ENCODE results near the gene PMPCA.

The PMPCA gene

DNA sequence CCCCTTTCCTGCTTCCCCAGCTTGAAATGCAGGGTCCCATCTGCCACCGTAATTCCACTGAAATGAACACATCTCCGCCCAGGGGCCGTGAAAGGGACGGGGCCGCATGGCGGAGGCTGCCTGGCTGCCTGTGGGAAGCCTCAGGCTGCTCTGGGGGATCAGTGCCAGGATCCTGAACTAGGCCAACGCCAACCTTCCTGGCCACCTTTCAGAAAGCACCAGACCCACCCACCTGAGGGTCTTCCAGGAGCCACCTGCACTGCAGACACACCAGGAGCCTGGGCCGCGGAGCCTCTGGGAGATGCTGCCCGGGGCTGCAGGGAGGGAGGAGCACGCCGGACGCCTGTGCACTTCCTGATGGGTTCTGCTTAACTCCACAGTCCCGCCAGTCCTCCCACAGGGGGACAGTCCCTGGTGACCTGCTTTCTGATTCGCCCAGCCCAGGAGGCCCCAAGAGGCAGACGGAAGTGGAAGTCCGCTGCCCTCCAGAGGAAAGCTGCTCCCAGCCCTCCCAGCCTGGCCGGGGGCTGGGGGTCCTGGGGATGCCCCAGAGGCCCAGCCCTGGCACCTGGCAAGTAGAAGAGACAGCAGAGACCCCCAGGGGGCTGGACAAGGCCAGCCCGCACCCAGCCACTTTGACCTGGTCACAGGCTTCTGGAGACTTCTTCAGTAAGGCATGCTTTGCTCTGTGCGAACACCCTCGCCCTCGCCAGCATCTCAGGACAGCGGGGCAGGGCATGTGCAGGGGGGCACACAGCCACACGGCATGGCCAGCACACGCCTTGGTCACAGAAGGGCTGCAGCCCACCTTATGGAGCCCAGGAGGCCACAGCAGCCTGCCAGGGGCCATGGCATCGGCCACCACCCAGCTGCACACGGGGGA, 36.9 kb upstream of the PMPCA start, which contains the start of gene CARD9:
Gene CARD9, minus strand, starts transcription at position 370 of the 883 bp plus-strand sequence. CDS start 1,591 bp downstream, outside the sequence.
- DNase-seq, result no peak

DNA sequence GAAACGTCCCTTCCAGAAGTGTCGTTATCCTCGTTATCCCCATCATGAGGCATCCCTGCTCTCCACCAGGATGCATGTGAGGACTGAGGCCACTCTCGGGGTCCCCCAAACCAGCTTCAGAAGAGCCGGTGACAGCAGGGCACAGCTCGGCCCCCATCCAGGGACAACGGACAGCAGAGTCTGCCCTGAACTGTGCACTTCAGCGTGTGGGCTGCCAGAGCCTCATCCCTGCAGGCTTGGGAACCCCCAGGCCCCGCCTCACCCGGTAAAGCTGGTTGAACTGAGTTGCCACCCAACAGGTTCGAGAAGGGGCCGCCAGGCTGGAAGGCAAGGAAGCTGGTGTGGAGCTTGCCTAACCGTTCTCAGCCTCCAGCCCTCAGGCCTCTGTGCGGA, 36.3 kb upstream of the PMPCA start:
- no peak for DNase-seq

DNA sequence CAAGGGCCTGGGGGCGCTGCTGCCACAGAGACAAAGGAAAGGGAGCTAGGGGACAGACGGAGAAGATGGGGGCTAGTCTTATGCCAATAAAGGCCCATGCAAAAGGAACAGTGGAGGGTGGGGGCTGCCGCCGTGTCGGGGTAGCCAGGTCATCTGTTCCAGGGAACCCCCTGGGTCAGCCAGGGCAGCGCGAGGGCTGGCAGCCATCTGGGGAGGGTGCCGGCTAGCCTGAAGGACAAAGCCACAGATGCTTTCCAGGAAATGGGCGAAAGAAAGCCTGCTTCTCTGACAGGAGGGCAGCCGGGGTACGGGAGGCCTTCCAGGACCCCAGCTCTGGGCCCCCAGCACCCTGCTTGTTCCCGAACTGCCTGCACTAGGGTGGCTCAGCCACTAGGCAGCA, 35.4 kb upstream of the PMPCA start:
- DNase-seq, result no peak

GRCh38 chr9:136376457-136376856, 34.0 kb upstream of the PMPCA start:
- DNase-seq, result no peak

DNA sequence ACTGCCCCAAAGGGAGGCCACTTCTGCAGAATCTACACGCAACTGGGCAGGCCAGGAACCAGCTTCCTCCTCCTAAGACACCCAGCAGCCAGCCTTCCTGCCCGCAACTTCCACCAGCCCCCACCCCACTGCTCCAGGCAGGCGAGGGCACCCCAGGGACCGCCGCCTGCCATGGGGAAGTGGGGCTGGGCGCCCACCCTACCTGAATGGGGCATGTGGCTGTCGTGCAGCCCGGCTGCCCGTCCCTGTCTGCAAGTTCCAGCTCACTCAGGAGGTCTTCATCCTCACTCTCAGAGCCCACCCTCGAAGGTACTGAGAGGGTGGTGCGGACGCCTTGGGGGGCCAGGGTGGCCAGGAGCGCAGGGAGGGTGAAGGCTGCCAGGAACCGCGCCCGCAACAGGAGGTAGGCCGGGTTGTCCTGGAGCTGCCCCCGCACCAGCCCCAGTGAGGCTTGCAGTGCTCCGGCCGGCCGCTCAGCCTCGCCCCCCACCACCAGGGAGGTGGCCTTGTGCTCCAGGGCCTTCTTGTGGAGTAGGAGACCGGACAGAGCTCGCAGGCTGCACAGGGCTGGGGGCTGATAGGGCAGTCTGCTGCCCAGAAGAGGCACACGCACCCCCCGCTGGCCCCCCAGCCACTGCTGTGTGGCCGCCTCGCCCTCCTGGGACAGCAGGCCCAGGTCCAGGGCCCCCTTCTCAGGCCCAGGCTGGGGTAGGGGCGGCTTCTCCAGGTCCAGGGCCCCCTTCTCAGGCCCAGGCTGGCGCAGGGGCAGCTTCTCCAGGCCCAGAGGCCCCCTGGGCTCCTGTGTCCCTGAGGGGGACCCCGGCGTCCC, 32.9 kb upstream of the PMPCA start:
- DNase-seq, result no peak

DNA sequence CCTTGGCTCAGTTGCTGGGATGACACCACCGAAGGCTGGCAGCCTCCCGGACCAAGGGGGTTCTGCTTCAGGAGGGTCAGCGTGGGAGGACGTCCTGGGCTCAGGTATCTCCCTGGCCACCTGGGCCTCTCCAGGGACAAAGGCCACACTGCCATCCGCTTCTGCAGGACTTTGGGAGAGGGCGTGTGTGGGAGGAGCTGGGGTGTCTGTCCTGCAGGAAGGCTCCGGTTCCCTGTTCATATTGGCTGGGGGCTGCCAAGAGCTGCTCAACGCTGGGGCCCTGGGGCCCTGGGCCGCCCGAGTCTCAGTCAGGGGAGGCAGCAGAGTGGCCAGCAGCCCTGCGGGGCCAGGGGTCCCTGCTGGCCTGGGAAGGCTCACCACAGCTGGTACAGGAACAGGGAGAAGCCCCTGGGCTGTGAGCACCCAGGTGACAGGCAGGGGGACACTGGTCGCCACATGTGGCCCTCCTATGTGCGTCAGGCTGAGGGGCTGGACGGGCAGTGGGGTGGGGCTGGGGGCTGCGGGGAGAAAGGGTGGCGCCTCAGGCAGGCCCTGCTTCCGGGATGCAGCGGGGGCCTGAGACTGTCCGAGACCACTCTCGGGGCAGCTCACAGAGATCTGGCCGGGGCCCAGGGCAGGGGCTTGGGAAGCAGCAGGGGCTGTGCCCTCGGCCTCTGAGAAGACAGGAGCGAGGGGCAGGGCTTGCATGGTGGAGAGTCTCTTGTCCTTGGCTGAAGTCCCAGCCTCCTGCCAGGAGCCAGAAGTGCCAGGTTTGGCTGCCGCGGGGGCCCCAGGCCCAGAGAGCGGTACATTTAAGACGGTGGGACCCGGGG, 32.1 kb upstream of the PMPCA start:
- no peak for DNase-seq

DNA sequence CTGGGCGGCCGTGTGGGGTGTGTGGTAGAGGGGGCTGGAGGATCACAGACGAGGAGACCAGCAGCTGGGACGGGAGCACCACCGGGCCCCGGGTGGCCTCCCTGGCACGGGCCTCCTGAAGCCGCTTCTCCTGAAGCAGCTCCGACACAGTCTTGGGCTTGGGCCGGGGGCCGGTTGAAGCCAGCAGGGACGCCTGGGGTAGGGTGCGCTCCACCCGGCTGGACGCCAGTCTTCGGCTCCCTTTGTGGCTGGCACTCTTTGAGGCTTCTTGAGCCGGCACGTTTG, 31.5 kb upstream of the PMPCA start:
- DNase-seq, result no peak

DNA sequence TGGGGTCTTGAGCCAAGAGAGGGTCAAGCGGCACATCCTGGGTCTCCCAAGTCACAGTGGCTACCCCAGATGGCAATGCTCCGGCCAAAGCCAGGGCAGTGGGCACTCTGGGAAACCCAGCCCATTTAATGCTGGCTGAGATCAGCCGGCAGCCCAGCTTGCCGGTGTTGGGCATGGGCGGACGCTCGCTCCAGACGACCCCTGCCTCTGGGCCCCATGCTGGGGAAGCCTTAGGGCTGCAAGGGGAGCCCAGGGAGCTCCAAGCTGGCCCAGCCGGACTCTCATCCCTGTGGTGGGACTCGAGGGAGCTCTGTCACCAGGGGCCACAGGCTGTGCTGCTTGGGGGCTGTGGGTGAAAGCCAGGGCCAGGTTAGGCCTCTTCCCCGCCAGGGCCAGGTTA, 31.1 kb upstream of the PMPCA start:
- DNase-seq, result no peak

GRCh38 chr9:136379891-136380290, 30.6 kb upstream of the PMPCA start:
- no peak for DNase-seq

DNA sequence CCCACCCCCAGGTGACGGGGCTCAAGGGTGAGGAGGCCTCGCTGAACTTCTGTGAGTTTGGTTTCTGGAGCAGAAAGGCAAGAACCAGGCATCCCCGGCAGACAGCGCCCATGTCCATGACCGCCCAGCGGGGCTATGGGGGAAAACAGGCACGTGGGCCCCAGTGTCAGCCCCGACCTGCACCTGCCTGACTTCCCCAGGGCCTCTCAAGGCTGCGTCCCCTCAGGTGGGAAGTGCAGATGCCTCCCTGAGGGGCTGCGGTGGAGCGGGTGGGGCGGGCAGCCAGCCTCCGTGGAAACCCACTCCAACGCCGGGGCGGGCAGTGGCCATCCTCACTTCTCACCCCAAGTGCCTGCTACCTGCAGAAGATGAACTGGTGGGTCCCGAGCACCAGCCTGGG, 30.1 kb upstream of the PMPCA start:
- no peak for DNase-seq

- no peak for DNase-seq
These were observed 29.1 kb upstream of the PMPCA start for GRCh38 chr9:136381311-136381710.

DNA sequence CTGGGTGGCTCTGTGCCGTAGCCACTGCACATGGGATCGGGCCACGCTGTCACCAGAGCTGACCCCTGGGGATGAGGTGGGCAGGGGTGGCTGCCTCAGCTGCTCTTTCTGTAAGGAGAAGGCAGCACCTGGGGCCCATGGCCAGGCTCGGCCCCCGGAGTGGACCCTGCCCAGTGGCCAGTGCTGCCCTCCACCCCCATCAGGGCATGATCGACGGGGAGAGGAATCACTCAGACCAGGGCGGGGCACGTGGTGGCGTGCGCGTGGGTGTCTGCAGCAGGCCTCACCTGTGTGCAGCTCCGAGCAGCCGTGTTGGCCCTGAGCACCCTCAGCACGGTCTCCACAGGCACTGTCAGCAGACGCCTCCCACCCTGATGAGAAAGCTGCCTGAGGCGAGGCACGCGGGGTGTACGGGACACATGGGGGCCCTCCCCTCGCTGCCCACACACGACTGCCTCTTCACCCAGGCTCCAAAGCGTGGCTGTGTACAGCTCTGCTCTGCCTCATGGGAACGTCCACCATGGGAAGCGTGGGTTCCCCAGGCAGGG, 28.4 kb upstream of the PMPCA start:
- DNase-seq, result no peak

- DNase-seq, result no peak
These were observed 27.0 kb upstream of the PMPCA start for GRCh38 chr9:136383436-136383835.

DNA sequence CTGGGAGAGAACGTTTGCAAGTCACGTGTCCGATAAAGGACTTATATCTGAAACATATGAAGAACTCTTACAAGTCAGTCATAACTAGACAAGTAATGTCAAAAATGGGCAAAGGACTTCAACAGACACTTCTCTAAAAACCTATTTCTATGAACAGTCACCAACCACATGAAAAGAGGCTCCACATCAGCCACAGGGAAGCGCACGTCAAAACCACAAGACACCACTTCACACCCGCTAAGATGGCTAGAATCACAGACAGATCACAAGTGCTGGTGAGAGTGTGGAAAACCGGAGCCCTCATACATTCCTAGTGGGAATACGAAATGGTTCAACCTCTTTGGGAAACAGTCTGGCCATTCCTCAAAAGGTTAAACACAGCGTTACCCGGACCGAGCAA, 25.4 kb upstream of the PMPCA start:
- no peak for DNase-seq

GRCh38 chr9:136386018-136386417, 24.4 kb upstream of the PMPCA start:
- DNase-seq, result no peak

DNA sequence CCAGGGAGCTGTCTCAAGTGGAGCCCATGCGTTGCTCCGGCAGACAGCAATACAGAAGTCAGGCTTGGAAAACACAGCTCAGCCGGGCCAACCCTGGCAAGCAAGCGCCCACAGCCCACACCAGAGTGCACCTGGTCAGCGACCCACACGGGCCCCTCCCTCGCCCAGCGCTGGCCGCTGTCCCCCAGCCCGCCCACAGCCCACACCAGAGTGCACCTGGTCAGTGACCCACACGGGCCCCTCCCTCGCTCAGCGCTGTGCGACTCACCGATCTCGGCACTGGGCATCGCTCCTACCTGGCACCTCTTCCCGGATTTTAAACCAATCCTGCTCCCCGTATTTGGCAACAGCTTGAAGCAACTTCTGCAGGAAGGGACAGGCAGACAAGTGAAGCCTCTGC, 23.2 kb upstream of the PMPCA start:
- no peak for DNase-seq

DNA sequence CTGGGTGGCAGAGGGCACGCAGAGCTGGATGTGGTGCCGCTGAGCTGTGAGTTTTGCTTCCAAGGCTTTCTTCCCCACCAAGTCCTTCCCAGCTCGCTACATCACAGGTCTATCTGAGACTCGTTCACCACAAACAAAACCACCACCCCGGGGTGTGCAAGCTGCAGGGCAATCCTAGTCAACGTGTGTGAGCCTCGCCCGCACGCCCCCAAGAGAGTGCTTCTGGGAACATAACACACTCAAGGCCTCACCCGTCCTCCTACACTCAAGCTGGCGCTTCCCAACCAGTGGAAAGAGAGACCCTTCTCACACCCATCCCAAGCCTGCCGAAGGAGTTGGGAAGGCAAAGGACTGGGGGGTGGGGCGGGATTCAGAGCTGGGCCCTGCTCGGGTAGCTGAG, 21.1 kb upstream of the PMPCA start:
- no peak for DNase-seq

DNA sequence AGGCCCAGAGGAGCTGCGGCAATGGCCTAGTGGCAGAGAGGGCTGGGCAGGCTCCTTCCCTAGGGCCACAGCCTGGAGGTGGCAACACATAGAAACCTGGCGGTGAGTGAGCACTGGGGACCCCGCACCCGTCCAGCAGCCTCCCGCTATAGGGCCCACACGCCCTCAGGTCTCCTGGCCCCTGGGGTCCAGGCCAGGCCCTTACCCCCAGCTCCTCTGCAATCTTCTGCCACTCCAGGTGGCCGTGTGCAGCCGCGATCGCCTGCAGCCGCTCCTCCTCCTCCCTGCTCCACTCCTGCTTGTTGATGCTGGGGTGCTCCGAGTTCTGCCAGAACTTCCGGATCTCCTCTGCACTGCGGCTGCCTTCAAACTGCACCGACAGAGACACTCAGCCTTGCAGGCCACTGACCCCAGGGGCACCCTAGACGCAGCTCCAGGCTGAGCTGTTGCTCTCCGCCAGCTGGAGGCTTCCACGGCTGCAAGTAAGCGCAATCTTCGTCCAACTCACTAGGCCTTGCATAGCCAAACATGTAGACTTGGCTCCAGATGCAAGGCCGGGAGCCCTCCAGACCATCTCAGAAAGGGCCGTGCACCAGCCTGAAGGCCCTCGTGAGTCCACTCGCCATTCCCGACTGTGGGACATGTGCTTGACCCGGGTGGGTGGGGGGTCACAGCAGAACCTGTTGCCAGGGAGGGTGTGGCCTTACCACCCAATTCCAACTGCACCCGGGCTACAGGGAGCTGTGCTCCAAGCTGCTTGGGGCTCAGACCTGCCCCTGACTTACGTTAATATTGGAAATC, 18.5 kb upstream of the PMPCA start:
- no peak for DNase-seq

GRCh38 chr9:136392538-136393449, 17.7 kb upstream of the PMPCA start:
- no peak for DNase-seq

DNA sequence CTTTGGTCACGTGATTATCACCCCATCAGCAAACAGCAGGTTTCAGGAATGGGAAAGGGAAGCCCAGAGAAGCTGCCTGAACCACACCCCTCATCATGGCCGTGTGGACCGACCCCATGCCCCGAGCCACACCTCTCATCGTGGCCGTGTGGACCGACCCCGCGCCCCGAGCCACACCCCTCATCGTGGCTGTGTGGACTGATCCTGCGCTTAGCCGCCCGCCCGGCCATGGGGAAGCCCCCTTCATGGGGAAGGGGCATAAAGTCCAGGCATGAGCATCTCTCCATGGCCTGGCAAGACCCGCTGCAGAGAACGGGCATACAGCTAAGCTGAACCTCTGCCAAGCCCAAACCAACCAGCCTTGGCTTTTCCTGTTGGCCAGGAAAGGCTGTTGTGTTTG, 16.9 kb upstream of the PMPCA start:
- no peak for DNase-seq
